Measurements from ENCODE around the gene NUMB. TPM values are rescaled to one million over a fixed set of nuclear protein-coding genes. Genes with fewer than 3 reads are reported as not detected.
"Not testable (repeated sequence)": the region's sequence is repeated elsewhere in the genome, so short reads cannot be mapped to it uniquely, and the experiment has no call there.

NUMB gene
- total and polyA plus RNA-seq, 4 donors, result 39.4 to 100 (median 87.8) TPM

- ATAC-seq (ENCODE audit: insufficient read depth, low FRiP score) (no peak), DNase-seq (peak in 2 of 3 donors; percentile 16 to 28)
- no peak overlapping the region for H3K4me3 ChIP-seq
- TF ChIP-seq CTCF (IDR thresholded peaks at IDR 0.05; ENCODE audit: control extremely low read depth, extremely low read depth), result no peak
- no peaks in the 10 kb centered on the region for H3K27me3 ChIP-seq (ENCODE audit: control insufficient read depth in 3 of 3, insufficient read depth in 3 of 3, low read length in 2 of 3)
- H3K36me3 ChIP-seq (ENCODE audit: control insufficient read depth in 4 of 4, insufficient read depth in 4 of 4, low read length in 4 of 4), result peaks cover 0 to 4% (median 2%) of the 10 kb centered on the region in 4 donors
- H3K9ac ChIP-seq (ENCODE audit: insufficient read depth in 1 of 2, low read length in 2 of 2), result no peak overlapping the region
- H3K27ac ChIP-seq (ENCODE audit: low read depth in 1 of 2, low read length in 1 of 2), result no peak overlapping the region
- no peaks in the 10 kb centered on the region for H3K9me3 ChIP-seq (ENCODE audit: control insufficient read depth in 4 of 4, insufficient read depth in 3 of 4, low read length in 3 of 4)
- H3K4me1 ChIP-seq (ENCODE audit: control insufficient read depth in 5 of 5, insufficient read depth in 5 of 5, low read length in 5 of 5), result peaks cover 3 to 13% (median 11%) of the 10 kb centered on the region in 5 donors
- WGBS, 2 donors, result 17 to 23% methylated on average over 3 of the region's 3 CpGs
These were observed 33.9 kb downstream of the NUMB start for GRCh38 chr14:73424453-73424852.

- H3K27me3 ChIP-seq (ENCODE audit: control insufficient read depth in 3 of 3, insufficient read depth in 3 of 3, low read length in 2 of 3); H3K4me3 ChIP-seq; ATAC-seq (ENCODE audit: insufficient read depth, low FRiP score); H3K36me3 ChIP-seq (ENCODE audit: control insufficient read depth in 4 of 4, insufficient read depth in 4 of 4, low read length in 4 of 4); H3K27ac ChIP-seq (ENCODE audit: low read depth in 1 of 2, low read length in 1 of 2); H3K9ac ChIP-seq (ENCODE audit: insufficient read depth in 1 of 2, low read length in 2 of 2); DNase-seq; H3K9me3 ChIP-seq (ENCODE audit: control insufficient read depth in 4 of 4, insufficient read depth in 3 of 4, low read length in 3 of 4): not testable (repeated sequence)
- 92 to 98% methylated on average over 6 of the region's 6 CpGs for WGBS, 2 donors
- peaks cover 3 to 12% (median 8%) of the 10 kb centered on the region in 5 donors for H3K4me1 ChIP-seq (ENCODE audit: control insufficient read depth in 5 of 5, insufficient read depth in 5 of 5, low read length in 5 of 5)
These were observed 35.3 kb downstream of the NUMB start for GRCh38 chr14:73423092-73423491.

DNA sequence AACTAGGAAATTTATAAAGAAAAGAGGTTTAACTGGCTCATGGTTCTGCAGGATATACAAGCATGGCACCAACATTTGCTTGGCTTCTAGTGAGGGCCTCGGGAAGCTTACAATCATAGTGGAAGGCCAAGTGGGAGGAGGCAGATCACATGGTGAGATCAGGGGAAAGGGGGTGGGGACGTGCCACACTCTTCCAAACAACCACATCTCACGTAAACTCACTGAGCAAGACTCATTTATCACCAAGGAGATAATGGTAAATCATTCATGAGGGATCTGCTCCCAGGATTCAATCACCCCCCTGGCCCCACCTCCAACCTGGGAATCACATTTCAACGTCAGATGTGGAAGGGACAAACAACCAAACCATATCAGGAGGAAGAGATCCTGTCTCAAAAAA lies 35.8 kb downstream of the NUMB start:
- H3K36me3 ChIP-seq (ENCODE audit: control insufficient read depth in 4 of 4, insufficient read depth in 4 of 4, low read length in 4 of 4), result peaks cover 0 to 4% (median 2%) of the 10 kb centered on the region in 4 donors
- TF ChIP-seq CTCF (IDR thresholded peaks at IDR 0.05; ENCODE audit: control extremely low read depth, extremely low read depth), result no peak
- DNase-seq (no peak), ATAC-seq (ENCODE audit: insufficient read depth, low FRiP score) (no peak)
- no peak overlapping the region for H3K9ac ChIP-seq (ENCODE audit: insufficient read depth in 1 of 2, low read length in 2 of 2)
- H3K4me3 ChIP-seq, result no peak overlapping the region
- no peaks in the 10 kb centered on the region for H3K9me3 ChIP-seq (ENCODE audit: control insufficient read depth in 4 of 4, insufficient read depth in 3 of 4, low read length in 3 of 4)
- peaks cover 3 to 12% (median 6%) of the 10 kb centered on the region in 5 donors for H3K4me1 ChIP-seq (ENCODE audit: control insufficient read depth in 5 of 5, insufficient read depth in 5 of 5, low read length in 5 of 5)
- no peak overlapping the region for H3K27ac ChIP-seq (ENCODE audit: low read depth in 1 of 2, low read length in 1 of 2)
- H3K27me3 ChIP-seq (ENCODE audit: control insufficient read depth in 3 of 3, insufficient read depth in 3 of 3, low read length in 2 of 3), result no peaks in the 10 kb centered on the region
- 61 to 74% methylated on average over 4 of the region's 4 CpGs for WGBS, 2 donors

GRCh38 chr14:73418227-73418626 lies 40.1 kb downstream of the NUMB start:
- 80 to 92% methylated on average over 3 of the region's 3 CpGs for WGBS, 2 donors
- Histone ChIP-seq H3K4me1 (ENCODE audit: control insufficient read depth in 5 of 5, insufficient read depth in 5 of 5, low read length in 5 of 5) (peaks cover 0 to 10% (median 0%) of the 10 kb centered on the region in 5 donors), H3K9me3 (ENCODE audit: control insufficient read depth in 4 of 4, insufficient read depth in 3 of 4, low read length in 3 of 4) (peaks cover 0 to 2% (median 0%) of the 10 kb centered on the region in 4 donors), H3K9ac (ENCODE audit: insufficient read depth in 1 of 2, low read length in 2 of 2) (no peak overlapping the region), H3K36me3 (ENCODE audit: control insufficient read depth in 4 of 4, insufficient read depth in 4 of 4, low read length in 4 of 4) (peaks cover 2 to 4% (median 4%) of the 10 kb centered on the region in 4 donors), H3K27ac (ENCODE audit: low read depth in 1 of 2, low read length in 1 of 2) (no peak overlapping the region), H3K27me3 (ENCODE audit: control insufficient read depth in 3 of 3, insufficient read depth in 3 of 3, low read length in 2 of 3) (no peaks in the 10 kb centered on the region), H3K4me3 (no peak overlapping the region)
- TF ChIP-seq CTCF (IDR thresholded peaks at IDR 0.05; ENCODE audit: control extremely low read depth, extremely low read depth), result no peak
- ATAC-seq (ENCODE audit: insufficient read depth, low FRiP score) (no peak), DNase-seq (no peak)

GRCh38 chr14:73406248-73406647 lies 52.1 kb downstream of the NUMB start:
- WGBS, 2 donors, result 92 to 93% methylated on average over 2 of the region's 3 CpGs
- not testable (repeated sequence) for H3K9me3 ChIP-seq (ENCODE audit: control insufficient read depth in 4 of 4, insufficient read depth in 3 of 4, low read length in 3 of 4); H3K36me3 ChIP-seq (ENCODE audit: control insufficient read depth in 4 of 4, insufficient read depth in 4 of 4, low read length in 4 of 4); H3K27me3 ChIP-seq (ENCODE audit: control insufficient read depth in 3 of 3, insufficient read depth in 3 of 3, low read length in 2 of 3); DNase-seq; ATAC-seq (ENCODE audit: insufficient read depth, low FRiP score); H3K9ac ChIP-seq (ENCODE audit: insufficient read depth in 1 of 2, low read length in 2 of 2); H3K27ac ChIP-seq (ENCODE audit: low read depth in 1 of 2, low read length in 1 of 2); H3K4me3 ChIP-seq; H3K4me1 ChIP-seq (ENCODE audit: control insufficient read depth in 5 of 5, insufficient read depth in 5 of 5, low read length in 5 of 5)
